Endodermal cell (in vitro differentiated cells): ENCODE results near the gene PDE8A. TPM values are rescaled to one million over a fixed set of nuclear protein-coding genes. Genes with fewer than 3 reads are reported as not detected.

ENCODE experiments used
- DNase-seq: peaks from one replicate; pipeline ENCODE4 v3.0.0-alpha.2; 2017
- H3K27ac ChIP-seq: 2 replicates; pipeline ENCODE4 v1.5.1; 2013; ENCODE audit warnings: mild to moderate bottlenecking, low read depth, low read length, moderate library complexity
- H3K27me3 ChIP-seq: 2 replicates; pipeline ENCODE4 v1.6.1; 2013; ENCODE audit warnings: mild to moderate bottlenecking, low read length, moderate library complexity; ENCODE audit not compliant: insufficient read depth, control insufficient read depth, poor library complexity, severe bottlenecking
- H3K36me3 ChIP-seq: 2 replicates; pipeline ENCODE4 v1.7.0; 2013; ENCODE audit warnings: mild to moderate bottlenecking, low read length, moderate library complexity; ENCODE audit not compliant: control insufficient read depth, insufficient read depth
- H3K4me1 ChIP-seq: one replicate; pipeline ENCODE4 v1.7.0; 2013; ENCODE audit warnings: low read length; ENCODE audit not compliant: control insufficient read depth, insufficient read depth
- H3K4me3 ChIP-seq: 2 replicates; pipeline ENCODE4 v1.5.1; 2013; ENCODE audit warnings: mild to moderate bottlenecking, low read length, moderate library complexity
- H3K9ac ChIP-seq: 2 replicates; pipeline ENCODE4 v1.6.1; 2013; ENCODE audit warnings: mild to moderate bottlenecking, low read length, moderate library complexity; ENCODE audit not compliant: poor library complexity, severe bottlenecking; ENCODE audit errors: extremely low read depth
- H3K9me3 ChIP-seq: 2 replicates; pipeline ENCODE4 v1.6.1; 2013; ENCODE audit warnings: mild to moderate bottlenecking, low read length, moderate library complexity; ENCODE audit not compliant: control insufficient read depth
- H3K27ac Mint-ChIP-seq: 2 replicates; pipeline ENCODE4 v1.8.0; 2020; ENCODE audit warnings: mixed read lengths
- H3K27me3 Mint-ChIP-seq: 2 replicates; pipeline ENCODE4 v1.8.0; 2021; ENCODE audit warnings: mild to moderate bottlenecking, mixed read lengths; ENCODE audit not compliant: insufficient read depth
- H3K36me3 Mint-ChIP-seq: 2 replicates; pipeline ENCODE4 v1.8.0; 2020; ENCODE audit warnings: low read depth, mixed read lengths
- H3K4me1 Mint-ChIP-seq: 2 replicates; pipeline ENCODE4 v1.8.0; 2020; ENCODE audit warnings: mixed read lengths
- H3K4me3 Mint-ChIP-seq: 2 replicates; pipeline ENCODE4 v1.8.0; 2020; ENCODE audit warnings: mild to moderate bottlenecking, moderate library complexity, mixed read lengths
- H3K9me3 Mint-ChIP-seq: 2 replicates; pipeline ENCODE4 v1.8.0; 2020; ENCODE audit warnings: mild to moderate bottlenecking, mixed read lengths
- WGBS, 2 experiments: methylation state at CpG; one replicate each; pipeline versions ENCODE4 v1.1.5 to v1.1.7; 2013; ENCODE audit warnings: missing lambda C conversion rate in 2 of 2, mixed read lengths in 1 of 2; ENCODE audit not compliant: insufficient coverage in 1 of 2, insufficient read length in 1 of 2; 5-methylcytosine and 5-hydroxymethylcytosine counted together
- total RNA-seq, 2 donors: library from RNA; stranded (reverse); fragmentation: NEBNext Ultra II Directional in 1 of 2; extraction: Animal tissue kit (Norgen Biotek cat#: 25700) in 1 of 2; gene quantifications; 2 replicates in 1 of 2; 3 replicates in 1 of 2; pipeline ENCODE4 v1.2.1, GENCODE V29; 2021
- TF ChIP-seq, protein P1 (sequence below): fragments of 200-600 bp; sonication (generic); conservative IDR thresholded peaks from 2 replicates; pipeline ENCODE4 v1.5.0; 2021; ENCODE audit warnings: antibody characterized with exemption, mild to moderate bottlenecking

The PDE8A gene
- total RNA-seq, 2 donors from 2014 or later: 14.8 to 15.2 TPM

DNA sequence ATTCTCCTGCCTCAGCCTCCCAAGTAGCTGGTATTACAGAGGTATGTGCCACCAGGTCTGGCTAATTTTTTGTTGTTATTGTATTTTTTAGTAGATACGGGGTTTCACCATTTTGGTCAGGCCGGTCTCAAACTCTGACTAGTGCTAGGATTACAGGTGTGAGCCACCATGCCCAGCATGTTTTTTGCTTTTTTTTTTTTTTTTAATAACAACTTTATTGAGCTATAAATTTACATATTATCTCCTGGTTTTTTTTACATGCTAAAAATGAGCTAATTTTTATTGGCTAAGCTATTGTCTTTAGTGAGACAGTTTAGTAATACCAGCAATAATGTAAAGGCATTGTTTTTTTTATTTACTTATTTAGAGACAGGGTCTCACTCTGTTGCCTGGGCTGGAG is 105.2 kb downstream of the PDE8A start:
- Histone ChIP-seq H3K9ac (no peak overlapping the region), H3K36me3 (peaks cover 8% of the 10 kb centered on the region), H3K4me1 (no peaks in the 10 kb centered on the region), H3K27ac (no peak overlapping the region), H3K4me3 (no peak overlapping the region), H3K9me3 (peaks cover 9% of the 10 kb centered on the region), H3K27me3 (no peaks in the 10 kb centered on the region)
- peaks cover 11% of the 10 kb centered on the region for H3K36me3 Mint-ChIP-seq
- no peak overlapping the region for H3K27ac Mint-ChIP-seq
- WGBS, 2 experiments: 87 to 100% methylated on average over 1 to 2 of the region's 2 CpGs
- H3K9me3 Mint-ChIP-seq: peaks cover 8% of the 10 kb centered on the region
- no peaks in the 10 kb centered on the region for H3K4me1 Mint-ChIP-seq
- no peak for DNase-seq
- H3K27me3 Mint-ChIP-seq: no peaks in the 10 kb centered on the region
- TF ChIP-seq, protein P1, sequence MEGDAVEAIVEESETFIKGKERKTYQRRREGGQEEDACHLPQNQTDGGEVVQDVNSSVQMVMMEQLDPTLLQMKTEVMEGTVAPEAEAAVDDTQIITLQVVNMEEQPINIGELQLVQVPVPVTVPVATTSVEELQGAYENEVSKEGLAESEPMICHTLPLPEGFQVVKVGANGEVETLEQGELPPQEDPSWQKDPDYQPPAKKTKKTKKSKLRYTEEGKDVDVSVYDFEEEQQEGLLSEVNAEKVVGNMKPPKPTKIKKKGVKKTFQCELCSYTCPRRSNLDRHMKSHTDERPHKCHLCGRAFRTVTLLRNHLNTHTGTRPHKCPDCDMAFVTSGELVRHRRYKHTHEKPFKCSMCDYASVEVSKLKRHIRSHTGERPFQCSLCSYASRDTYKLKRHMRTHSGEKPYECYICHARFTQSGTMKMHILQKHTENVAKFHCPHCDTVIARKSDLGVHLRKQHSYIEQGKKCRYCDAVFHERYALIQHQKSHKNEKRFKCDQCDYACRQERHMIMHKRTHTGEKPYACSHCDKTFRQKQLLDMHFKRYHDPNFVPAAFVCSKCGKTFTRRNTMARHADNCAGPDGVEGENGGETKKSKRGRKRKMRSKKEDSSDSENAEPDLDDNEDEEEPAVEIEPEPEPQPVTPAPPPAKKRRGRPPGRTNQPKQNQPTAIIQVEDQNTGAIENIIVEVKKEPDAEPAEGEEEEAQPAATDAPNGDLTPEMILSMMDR: no peak
- H3K4me3 Mint-ChIP-seq: no peak overlapping the region

GRCh38 chr15:85088300-85088699 is 106.6 kb downstream of the PDE8A start:
- H3K36me3 Mint-ChIP-seq: peaks cover 11% of the 10 kb centered on the region
- peaks cover 8% of the 10 kb centered on the region for H3K36me3 ChIP-seq
- H3K4me3 ChIP-seq: no peak overlapping the region
- H3K9me3 ChIP-seq: peaks cover 9% of the 10 kb centered on the region
- no peak for DNase-seq
- H3K27ac Mint-ChIP-seq: no peak overlapping the region
- TF ChIP-seq, protein P1: no peak
- H3K27me3 ChIP-seq: no peaks in the 10 kb centered on the region
- no peak overlapping the region for H3K4me3 Mint-ChIP-seq
- no peaks in the 10 kb centered on the region for H3K4me1 Mint-ChIP-seq
- H3K4me1 ChIP-seq: no peaks in the 10 kb centered on the region
- WGBS, 2 experiments: 83% methylated on average over 1 to 4 of the region's 5 CpGs
- peaks cover 8% of the 10 kb centered on the region for H3K9me3 Mint-ChIP-seq
- no peak overlapping the region for H3K9ac ChIP-seq
- H3K27ac ChIP-seq: no peak overlapping the region
- no peaks in the 10 kb centered on the region for H3K27me3 Mint-ChIP-seq

DNA sequence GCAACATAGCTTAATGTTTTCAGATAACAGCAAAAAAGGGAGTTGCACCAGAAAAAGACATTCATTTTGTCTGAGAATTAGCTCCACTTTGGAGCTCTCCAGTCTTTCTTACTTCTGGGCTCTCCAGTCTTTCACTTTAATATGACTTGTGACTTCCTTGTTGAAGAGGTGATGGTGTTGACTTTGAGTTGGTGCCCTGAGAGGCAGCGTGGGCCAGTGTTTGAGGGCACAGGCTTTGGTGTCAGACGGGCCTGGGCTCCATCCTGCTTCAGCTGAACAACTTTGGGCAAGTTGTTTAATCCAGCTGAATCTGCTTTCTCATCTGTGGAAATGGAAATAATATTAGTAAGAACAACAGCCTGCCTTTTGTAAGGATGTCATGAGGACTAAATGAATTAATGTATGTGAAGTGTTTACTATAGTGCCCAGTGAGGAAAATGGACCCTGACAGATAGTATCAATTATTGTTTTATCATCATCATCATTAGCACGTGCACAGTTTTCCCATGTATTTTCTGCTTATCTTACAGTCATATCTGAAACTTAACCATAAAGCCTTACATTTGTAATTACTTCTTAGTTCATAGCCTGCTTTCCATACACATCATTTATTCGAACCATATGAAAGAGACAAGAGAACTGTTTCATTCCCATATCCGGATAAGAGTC is 108.4 kb downstream of the PDE8A start:
- WGBS, 2 experiments: 97 to 100% methylated on average over 2 to 4 of the region's 5 CpGs
- H3K4me1 ChIP-seq: no peaks in the 10 kb centered on the region
- TF ChIP-seq, protein P1: no peak

More for the DNA sequence above, 108.4 kb downstream of the PDE8A start:
- H3K9me3 ChIP-seq: peaks cover 9% of the 10 kb centered on the region
- Mint-ChIP-seq H3K27ac (no peak overlapping the region), H3K4me3 (no peak overlapping the region), H3K27me3 (no peaks in the 10 kb centered on the region), H3K4me1 (no peaks in the 10 kb centered on the region), H3K9me3 (peaks cover 8% of the 10 kb centered on the region), H3K36me3 (peaks cover 11% of the 10 kb centered on the region)
- H3K36me3 ChIP-seq: peaks cover 8% of the 10 kb centered on the region
- no peak overlapping the region for H3K9ac ChIP-seq
- no peak for DNase-seq
- H3K4me3 ChIP-seq: no peak overlapping the region
- H3K27me3 ChIP-seq: no peaks in the 10 kb centered on the region
- H3K27ac ChIP-seq: no peak overlapping the region
